MCF 10A (cell line): ENCODE results near the gene CLDN1. TPM values are rescaled to one million over a fixed set of nuclear protein-coding genes. Genes with fewer than 3 reads are reported as not detected.

Experiments used
- BruUV-seq: library from RNA; stranded (reverse); fragments of 400-500 nt; replicated peaks from 2 replicates; lab custom pipeline; 2021; lab: Mats Ljungman, UMichigan
- CTCF ChIA-PET: fragments of 300-600 bp; sonication (Branson Sonifier 250); formaldehyde crosslinking; extraction: SDS; loops from one replicate; lab custom pipeline; 2021; ENCODE audit warnings: antibody characterized with exemption, inconsistent platforms; lab: Yijun Ruan, JAX
- POLR2A ChIA-PET: fragments of 300-600, 350-650 bp; sonication (Branson Sonifier 250); formaldehyde crosslinking; extraction: SDS; loops from one replicate; lab custom pipeline; 2020; ENCODE audit warnings: antibody characterized with exemption, inconsistent platforms; lab: Yijun Ruan, JAX
- DNase-seq: peaks from one replicate; pipeline ENCODE4 v3.0.0-alpha.2; 2018; ENCODE audit not compliant: unreplicated experiment
- H3K27ac Mint-ChIP-seq: one replicate; pipeline ENCODE4 v1.8.0; 2022; ENCODE audit warnings: mild to moderate bottlenecking, low read depth, mixed read lengths; ENCODE audit not compliant: unreplicated experiment
- H3K27me3 Mint-ChIP-seq: one replicate; pipeline ENCODE4 v1.8.0; 2022; ENCODE audit warnings: mixed read lengths; ENCODE audit not compliant: insufficient read depth, unreplicated experiment
- H3K36me3 Mint-ChIP-seq: one replicate; pipeline ENCODE4 v1.8.0; 2022; ENCODE audit warnings: mild to moderate bottlenecking, moderate library complexity, mixed read lengths; ENCODE audit not compliant: insufficient read depth, unreplicated experiment
- H3K4me1 Mint-ChIP-seq: one replicate; pipeline ENCODE4 v1.8.0; 2022; ENCODE audit warnings: mixed read lengths; ENCODE audit not compliant: insufficient read depth, unreplicated experiment
- H3K4me3 Mint-ChIP-seq: one replicate; pipeline ENCODE4 v1.8.0; 2022; ENCODE audit warnings: mild to moderate bottlenecking, moderate library complexity, mixed read lengths; ENCODE audit not compliant: unreplicated experiment
- H3K9me3 Mint-ChIP-seq: one replicate; pipeline ENCODE4 v1.8.0; 2022; ENCODE audit warnings: mixed read lengths; ENCODE audit not compliant: unreplicated experiment
- CTCF ChIP-seq: fragments of 200-600 bp; IDR thresholded peaks from one replicate; pipeline ENCODE4 v1.8.0; 2022; ENCODE audit warnings: antibody characterized with exemption, mild to moderate bottlenecking; ENCODE audit not compliant: unreplicated experiment
- intact Hi-C: fragments of 100-400 bp; cut with micrococcal nuclease; formaldehyde crosslinking; loops from 2 replicates; pipeline ENCODE4 v1.14.1; 2022
- total RNA-seq: library from RNA; stranded (reverse); gene quantifications from 2 replicates; pipeline ENCODE4 v1.2.3, GENCODE V29; 2022

Gene CLDN1
- total RNA-seq, 1 experiment from 2014 or later, result 263 TPM

- Mint-ChIP-seq H3K27ac (no peak overlapping the region), H3K9me3 (no peaks in the 10 kb centered on the region), H3K27me3 (no peaks in the 10 kb centered on the region), H3K36me3 (no peaks in the 10 kb centered on the region), H3K4me3 (no peak overlapping the region), H3K4me1 (peaks cover 38% of the 10 kb centered on the region)
- CTCF ChIA-PET, result interaction anchor here (0.5 to 6.9 kb wide), 12 partner anchors 13 to 219 kb away, joined by 3 to 102 read pairs (median 4); partner anchors contain the start of genes CLDN1 and P3H2
- intact Hi-C loops, result no loop called here
- no TSS peak for BruUV-seq
- no peak for DNase-seq
- no peak for TF ChIP-seq CTCF
- POLR2A ChIA-PET, result interaction anchor here (0.6 to 8.5 kb wide), 15 partner anchors 8 to 113 kb away, joined by 3 to 215 read pairs (median 8); partner anchors contain the start of gene CLDN1
These were observed 15.1 kb upstream of the CLDN1 start for GRCh38 chr3:190337301-190337700.

GRCh38 chr3:190336516-190337189, 14.4 kb upstream of the CLDN1 start:
- DNase-seq, result no peak
- H3K4me3 Mint-ChIP-seq, result no peak overlapping the region
- intact Hi-C loops, result no loop called here

GRCh38 chr3:190333961-190334360, 11.7 kb upstream of the CLDN1 start:
- H3K9me3 Mint-ChIP-seq, result no peaks in the 10 kb centered on the region
- H3K27me3 Mint-ChIP-seq, result no peaks in the 10 kb centered on the region
- peaks cover 29% of the 10 kb centered on the region for H3K4me1 Mint-ChIP-seq

More at GRCh38 chr3:190336516-190337189, 14.4 kb upstream of the CLDN1 start:
- Mint-ChIP-seq H3K4me1 (peaks cover 38% of the 10 kb centered on the region), H3K27ac (no peak overlapping the region), H3K27me3 (no peaks in the 10 kb centered on the region), H3K9me3 (no peaks in the 10 kb centered on the region), H3K36me3 (no peaks in the 10 kb centered on the region)
- POLR2A ChIA-PET, result interaction anchor here (0.6 to 8.5 kb wide), 13 partner anchors 9 to 110 kb away, joined by 4 to 215 read pairs (median 8); partner anchors contain the start of gene CLDN1
- BruUV-seq, result no TSS peak
- CTCF ChIA-PET, result interaction anchor here (0.6 to 6.9 kb wide), 14 partner anchors 8 to 244 kb away, joined by 3 to 102 read pairs (median 4); partner anchors contain the start of genes CLDN1 and P3H2
- no peak for TF ChIP-seq CTCF

More at GRCh38 chr3:190333961-190334360, 11.7 kb upstream of the CLDN1 start:
- intact Hi-C loops, result no loop called here
- CTCF ChIA-PET, result interaction anchor here (1.2 to 6.9 kb wide), 2 partner anchors 10 to 109 kb away, joined by 5 to 102 read pairs; partner anchors contain the start of gene CLDN1
- Mint-ChIP-seq H3K36me3 (no peaks in the 10 kb centered on the region), H3K4me3 (no peak overlapping the region), H3K27ac (no peak overlapping the region)
- BruUV-seq, result no TSS peak
- no peak for DNase-seq
- POLR2A ChIA-PET, result interaction anchor here (0.6 to 8.5 kb wide), 7 partner anchors 9 to 109 kb away, joined by 3 to 215 read pairs (median 5); partner anchors contain the start of gene CLDN1
- no peak for TF ChIP-seq CTCF
